ENCODE measurements around the gene CLEC17A.
"Not testable (repeated sequence)": the region's sequence is repeated elsewhere in the genome, so short reads cannot be mapped to it uniquely, and the experiment has no call there.

Gene CLEC17A

DNA sequence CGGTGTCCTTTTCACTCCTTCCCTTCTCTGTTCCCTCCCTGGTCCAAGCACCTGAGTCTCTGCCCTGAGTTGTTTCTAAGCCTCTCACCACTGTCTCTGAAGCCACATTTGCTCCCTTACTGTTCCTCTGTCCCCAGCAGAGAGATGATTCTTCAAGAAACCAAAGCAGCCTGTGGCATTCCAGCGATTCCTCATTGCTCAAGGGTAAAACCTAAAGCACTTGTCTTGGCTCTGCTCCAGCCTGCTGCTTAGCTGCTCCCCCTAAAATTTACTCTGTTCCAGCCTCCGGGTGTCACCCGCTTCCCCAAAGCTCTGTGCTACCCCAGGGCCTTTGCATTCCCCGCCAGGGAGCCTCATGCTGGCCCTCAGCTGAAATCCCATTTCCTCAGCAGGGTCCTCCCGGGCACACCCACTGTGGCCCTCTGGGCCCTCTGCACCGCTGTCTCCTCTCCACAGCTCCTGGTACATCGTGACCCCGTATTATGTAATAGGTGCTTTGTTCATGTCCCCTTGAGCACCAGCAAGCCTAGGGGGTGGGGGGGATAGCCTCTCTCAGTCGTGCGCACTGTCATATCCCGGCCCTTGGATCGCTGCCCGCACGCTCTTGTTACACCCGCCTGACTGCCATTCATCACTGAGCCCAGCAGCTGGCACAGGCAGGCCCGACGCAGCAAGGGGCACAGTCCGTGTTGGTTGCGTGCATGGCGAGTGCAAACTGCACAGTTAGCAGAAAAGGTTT lies 37.7 kb upstream of the CLEC17A start:
- no peak for TF ChIP-seq CTCF (IDR thresholded peaks at IDR 0.05; ENCODE audit: low read depth, low read length)
- no peak overlapping the region for H3K4me3 ChIP-seq (ENCODE audit: low read depth, low read length)

DNA sequence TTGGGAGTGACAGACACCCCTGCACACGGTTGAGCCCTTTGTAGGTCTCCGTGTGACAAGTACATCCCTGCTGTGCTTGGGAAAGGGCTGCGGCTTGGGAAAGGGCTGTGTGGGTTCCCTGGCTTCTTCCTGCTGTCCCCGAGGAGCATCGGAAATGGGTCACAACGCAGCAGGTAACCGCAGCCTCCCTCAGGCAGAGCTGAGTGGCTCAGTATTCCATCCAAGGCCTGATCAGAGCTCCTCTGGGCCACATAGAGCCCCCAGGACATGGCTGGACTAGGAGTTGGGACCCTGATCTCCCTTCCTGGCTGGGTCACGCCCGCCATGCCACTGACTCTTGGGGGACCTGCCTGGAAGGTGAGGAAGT lies 37.2 kb upstream of the CLEC17A start:
- TF ChIP-seq CTCF (IDR thresholded peaks at IDR 0.05; ENCODE audit: low read depth, low read length) = no peak

GRCh38 chr19:14550201-14550754 lies 32.6 kb upstream of the CLEC17A start:
- no peak for TF ChIP-seq CTCF (IDR thresholded peaks at IDR 0.05; ENCODE audit: low read depth, low read length)
- no peak overlapping the region for H3K4me3 ChIP-seq (ENCODE audit: low read depth, low read length)

More for the DNA sequence above, 37.2 kb upstream of the CLEC17A start:
- H3K4me3 ChIP-seq (ENCODE audit: low read depth, low read length) = no peak overlapping the region

GRCh38 chr19:14551134-14552005 lies 31.5 kb upstream of the CLEC17A start:
- H3K4me3 ChIP-seq (ENCODE audit: low read depth, low read length) = not testable (repeated sequence)

- H3K4me3 ChIP-seq (ENCODE audit: low read depth, low read length) = not testable (repeated sequence)
Measured at GRCh38 chr19:14552006-14552360, 30.9 kb upstream of the CLEC17A start.

- no peak overlapping the region for H3K4me3 ChIP-seq (ENCODE audit: low read depth, low read length)
- no peak for TF ChIP-seq CTCF (IDR thresholded peaks at IDR 0.05; ENCODE audit: low read depth, low read length)
Measured at GRCh38 chr19:14553042-14553938, 29.6 kb upstream of the CLEC17A start.

GRCh38 chr19:14553939-14554243 lies 29.0 kb upstream of the CLEC17A start:
- H3K4me3 ChIP-seq (ENCODE audit: low read depth, low read length) = no peak overlapping the region
- TF ChIP-seq CTCF (IDR thresholded peaks at IDR 0.05; ENCODE audit: low read depth, low read length) = no peak
